Brain microvascular endothelial cell (primary cell): Measurements from ENCODE around the gene GPA33.

Experiments
- DNase-seq: peaks from one replicate; pipeline ENCODE4 v3.0.0-alpha.2; 2020
- H3K27ac ChIP-seq: fragments of 250-450 bp; sonication (Bioruptor Pico); 2 replicates; pipeline ENCODE4 v1.5.1; 2020; ENCODE audit warnings: mild to moderate bottlenecking, moderate library complexity
- H3K27me3 ChIP-seq: fragments of 250-450 bp; sonication (Bioruptor Pico); replicated peaks from 2 replicates; pipeline ENCODE4 v1.5.1; 2020; ENCODE audit warnings: mild to moderate bottlenecking
- H3K36me3 ChIP-seq: fragments of 250-450 bp; sonication (Bioruptor Pico); replicated peaks from 2 replicates; pipeline ENCODE4 v1.5.1; 2020; ENCODE audit warnings: mild to moderate bottlenecking
- H3K4me3 ChIP-seq: 2 replicates; pipeline ENCODE4 v1.5.1; 2011; ENCODE audit warnings: low read depth, mild to moderate bottlenecking, control low read depth, low read length, moderate library complexity
- in situ Hi-C: cut with HindIII; loops from 2 replicates; pipeline ENCODE4 v1.10.0; 2017; ENCODE audit warnings: low sequenced_read_pairs, low pct_ligation_motif_present
- TF ChIP-seq, protein P1 (sequence below): IDR thresholded peaks from 2 replicates; pipeline ENCODE4 v1.5.1; 2011; ENCODE audit warnings: low read depth, mild to moderate bottlenecking, moderate library complexity, low read length, control low read depth, inconsistent platforms; ENCODE audit errors: missing control alignments

GPA33 gene

DNA sequence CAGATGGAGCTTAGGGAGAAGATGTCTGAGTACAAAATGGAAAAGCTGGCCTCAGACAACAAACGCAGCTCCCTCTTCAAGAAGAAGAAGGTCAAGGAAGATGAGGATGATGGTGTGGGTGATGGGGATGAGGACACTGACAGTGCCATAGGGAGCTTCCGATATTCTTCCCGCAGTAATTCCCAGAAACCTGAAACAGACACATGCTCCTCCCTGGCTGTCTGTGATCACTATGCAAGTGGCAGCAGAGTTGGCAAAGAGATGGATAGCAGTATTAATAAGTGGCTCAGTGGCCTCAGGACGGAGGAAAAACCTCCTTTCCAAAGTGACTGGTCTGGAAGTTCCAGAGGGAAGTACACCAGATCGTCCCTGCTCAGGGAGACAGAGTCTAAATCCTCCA, 37.5 kb upstream of the GPA33 start:
- in situ Hi-C loops: no loop called here
- TF ChIP-seq, protein P1, sequence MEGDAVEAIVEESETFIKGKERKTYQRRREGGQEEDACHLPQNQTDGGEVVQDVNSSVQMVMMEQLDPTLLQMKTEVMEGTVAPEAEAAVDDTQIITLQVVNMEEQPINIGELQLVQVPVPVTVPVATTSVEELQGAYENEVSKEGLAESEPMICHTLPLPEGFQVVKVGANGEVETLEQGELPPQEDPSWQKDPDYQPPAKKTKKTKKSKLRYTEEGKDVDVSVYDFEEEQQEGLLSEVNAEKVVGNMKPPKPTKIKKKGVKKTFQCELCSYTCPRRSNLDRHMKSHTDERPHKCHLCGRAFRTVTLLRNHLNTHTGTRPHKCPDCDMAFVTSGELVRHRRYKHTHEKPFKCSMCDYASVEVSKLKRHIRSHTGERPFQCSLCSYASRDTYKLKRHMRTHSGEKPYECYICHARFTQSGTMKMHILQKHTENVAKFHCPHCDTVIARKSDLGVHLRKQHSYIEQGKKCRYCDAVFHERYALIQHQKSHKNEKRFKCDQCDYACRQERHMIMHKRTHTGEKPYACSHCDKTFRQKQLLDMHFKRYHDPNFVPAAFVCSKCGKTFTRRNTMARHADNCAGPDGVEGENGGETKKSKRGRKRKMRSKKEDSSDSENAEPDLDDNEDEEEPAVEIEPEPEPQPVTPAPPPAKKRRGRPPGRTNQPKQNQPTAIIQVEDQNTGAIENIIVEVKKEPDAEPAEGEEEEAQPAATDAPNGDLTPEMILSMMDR: no peak
- H3K27me3 ChIP-seq: peaks cover 18% of the 10 kb centered on the region

DNA sequence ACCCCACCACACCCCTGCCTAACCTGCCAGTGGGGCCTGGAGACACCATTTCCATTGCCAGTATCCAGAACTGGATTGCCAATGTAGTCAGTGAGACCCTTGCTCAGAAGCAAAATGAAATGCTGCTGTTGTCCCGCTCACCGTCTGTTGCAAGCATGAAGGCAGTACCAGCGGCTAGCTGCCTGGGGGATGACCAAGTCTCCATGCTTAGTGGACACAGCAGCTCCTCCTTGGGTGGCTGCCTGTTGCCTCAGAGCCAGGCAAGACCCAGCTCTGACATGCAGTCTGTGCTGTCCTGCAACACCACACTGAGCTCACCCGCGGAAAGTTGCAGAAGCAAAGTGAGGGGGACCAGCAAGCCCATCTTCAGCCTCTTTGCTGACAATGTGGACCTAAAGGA, 37.1 kb upstream of the GPA33 start:
- Histone ChIP-seq H3K36me3 (no peaks in the 10 kb centered on the region), H3K27me3 (peaks cover 18% of the 10 kb centered on the region), H3K4me3 (no peak overlapping the region), H3K27ac (no peak overlapping the region)
- TF ChIP-seq, protein P1: no peak
- in situ Hi-C loops: no loop called here
- no peak for DNase-seq

More for the DNA sequence above, 37.5 kb upstream of the GPA33 start:
- no peak for DNase-seq
- no peaks in the 10 kb centered on the region for H3K36me3 ChIP-seq
- H3K27ac ChIP-seq: no peak overlapping the region
- no peak overlapping the region for H3K4me3 ChIP-seq

DNA sequence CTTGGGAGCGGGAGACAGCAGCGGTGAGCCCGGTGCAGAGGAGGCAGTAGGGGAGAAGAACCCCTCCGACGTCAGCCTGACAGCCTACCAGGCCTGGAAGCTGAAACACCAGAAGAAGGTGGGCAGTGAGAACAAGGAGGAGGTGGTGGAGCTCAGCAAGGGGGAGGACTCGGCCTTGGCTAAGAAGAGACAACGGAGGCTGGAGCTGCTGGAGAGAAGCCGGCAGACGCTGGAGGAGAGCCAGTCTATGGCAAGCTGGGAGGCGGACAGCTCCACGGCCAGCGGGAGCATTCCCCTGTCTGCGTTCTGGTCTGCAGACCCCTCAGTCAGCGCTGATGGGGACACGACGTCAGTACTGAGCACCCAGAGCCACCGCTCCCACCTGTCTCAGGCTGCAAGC, 36.6 kb upstream of the GPA33 start:
- Histone ChIP-seq H3K36me3 (no peaks in the 10 kb centered on the region), H3K4me3 (no peak overlapping the region), H3K27me3 (peaks cover 18% of the 10 kb centered on the region), H3K27ac (no peak overlapping the region)
- DNase-seq: no peak
- TF ChIP-seq, protein P1: no peak
- in situ Hi-C loops: no loop called here

DNA sequence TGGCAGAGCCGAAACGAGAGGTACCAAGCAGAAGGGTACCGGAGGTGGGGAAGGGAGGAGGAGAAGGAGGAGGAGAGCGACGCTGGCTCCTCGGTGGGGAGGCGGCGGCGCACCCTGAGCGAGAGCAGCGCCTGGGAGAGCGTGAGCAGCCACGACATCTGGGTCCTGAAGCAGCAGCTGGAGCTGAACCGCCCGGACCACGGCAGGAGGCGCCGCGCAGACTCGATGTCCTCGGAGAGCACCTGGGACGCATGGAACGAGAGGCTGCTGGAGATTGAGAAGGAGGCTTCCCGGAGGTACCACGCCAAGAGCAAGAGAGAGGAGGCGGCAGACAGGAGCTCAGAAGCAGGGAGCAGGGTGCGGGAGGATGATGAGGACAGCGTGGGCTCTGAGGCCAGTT, 36.1 kb upstream of the GPA33 start:
- Histone ChIP-seq H3K27ac (no peak overlapping the region), H3K36me3 (no peaks in the 10 kb centered on the region), H3K27me3 (peaks cover 18% of the 10 kb centered on the region), H3K4me3 (no peak overlapping the region)
- no peak for DNase-seq
- in situ Hi-C loops: no loop called here
- TF ChIP-seq, protein P1: no peak

DNA sequence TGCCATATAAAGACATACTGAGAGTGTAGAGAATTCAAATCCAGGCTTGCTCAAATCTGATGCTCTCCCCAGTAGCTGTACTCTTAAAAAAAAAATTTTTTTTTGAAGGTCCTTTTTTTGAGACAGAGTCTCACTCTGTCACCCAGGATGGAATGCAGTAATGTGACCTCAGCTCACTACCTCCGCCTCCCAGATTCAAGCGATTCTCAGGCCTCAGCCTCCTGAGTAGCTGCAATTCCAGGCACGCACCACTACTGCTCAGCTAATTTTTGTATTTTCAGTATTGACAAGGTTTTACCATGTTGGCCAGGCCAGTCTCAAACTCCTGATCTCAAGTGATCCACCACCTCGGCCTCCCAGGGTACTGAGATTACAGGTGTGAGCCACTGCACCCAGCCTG, 32.4 kb upstream of the GPA33 start:
- peaks cover 9% of the 10 kb centered on the region for H3K27me3 ChIP-seq
- no peak overlapping the region for H3K27ac ChIP-seq
- H3K4me3 ChIP-seq: no peak overlapping the region
- no peaks in the 10 kb centered on the region for H3K36me3 ChIP-seq
- in situ Hi-C loops: no loop called here
- DNase-seq: no peak
- TF ChIP-seq, protein P1: no peak

DNA sequence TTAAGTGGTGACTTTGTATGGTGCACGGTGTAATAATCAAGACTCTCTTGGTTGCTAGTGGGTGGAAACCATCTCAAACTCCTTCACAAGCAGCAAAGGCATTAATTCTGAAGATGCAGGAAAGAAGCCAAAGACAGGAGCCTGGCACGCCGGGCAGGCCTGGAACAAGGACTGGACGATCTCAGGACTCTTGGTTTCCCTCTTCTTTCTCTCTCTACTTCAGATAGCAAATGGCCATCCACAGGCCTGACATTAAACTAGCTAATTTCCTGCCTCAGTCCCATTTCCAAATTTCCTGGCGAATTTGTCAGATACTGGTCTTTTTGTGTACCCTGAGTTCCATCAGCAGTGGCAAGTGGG, 31.9 kb upstream of the GPA33 start:
- Histone ChIP-seq H3K27ac (no peak overlapping the region), H3K36me3 (no peaks in the 10 kb centered on the region), H3K27me3 (peaks cover 5% of the 10 kb centered on the region), H3K4me3 (no peak overlapping the region)
- TF ChIP-seq, protein P1: no peak
- no peak for DNase-seq
- in situ Hi-C loops: no loop called here
